HG03354 (cell line): ENCODE results near the gene AMZ2.
A peak's percentile ranks its signal among the peaks of the same experiment; 100 is the strongest.
"Not testable (repeated sequence)": the region's sequence is repeated elsewhere in the genome, so short reads cannot be mapped to it uniquely, and the experiment has no call there.

Source experiments
- ATAC-seq: cut with Tn5 transposase; IDR thresholded peaks from one replicate; pipeline ENCODE4 v1.9.1; 2021; ENCODE audit warnings: mild to moderate bottlenecking; ENCODE audit not compliant: unreplicated experiment, poor library complexity, severe bottlenecking

AMZ2 gene

DNA sequence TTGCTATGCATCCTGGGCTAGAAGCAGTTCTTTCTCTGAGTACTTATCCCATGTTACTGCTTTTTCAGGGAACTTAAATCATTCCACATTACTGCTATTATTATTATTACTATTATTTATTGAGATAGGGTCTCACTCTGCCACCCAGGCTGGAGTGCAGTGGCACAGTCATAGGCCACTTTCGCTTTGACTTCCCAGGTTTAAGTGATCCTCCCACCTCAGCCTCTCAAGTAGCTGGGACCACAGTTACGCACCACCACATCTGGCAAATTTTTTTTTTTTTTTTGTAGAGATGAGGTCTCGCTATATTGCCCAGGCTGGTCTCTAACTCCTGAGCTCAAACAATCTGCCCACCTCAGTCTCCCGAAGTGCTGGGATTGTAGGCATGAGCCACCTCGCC lies 28.4 kb upstream of the AMZ2 start:
- not testable (repeated sequence) for ATAC-seq

DNA sequence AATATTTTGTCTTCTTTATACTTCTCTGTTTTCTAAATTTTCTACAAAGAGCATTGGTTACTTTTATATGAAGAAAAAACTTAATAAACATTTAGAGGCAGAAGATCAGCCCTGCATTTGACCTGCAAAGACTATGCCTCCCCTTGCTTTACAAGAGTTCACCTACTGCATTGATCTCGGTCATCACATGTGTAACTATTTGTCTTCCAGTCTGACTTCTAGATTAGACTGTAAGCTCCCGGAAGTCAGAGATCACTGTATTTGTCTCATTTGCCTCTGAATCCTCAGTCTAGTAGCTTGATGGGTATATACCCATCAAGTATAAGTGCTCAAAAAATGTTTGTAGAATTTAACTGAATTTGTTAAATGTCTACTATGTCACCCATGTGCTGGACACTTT lies 27.7 kb upstream of the AMZ2 start:
- not testable (repeated sequence) for ATAC-seq

DNA sequence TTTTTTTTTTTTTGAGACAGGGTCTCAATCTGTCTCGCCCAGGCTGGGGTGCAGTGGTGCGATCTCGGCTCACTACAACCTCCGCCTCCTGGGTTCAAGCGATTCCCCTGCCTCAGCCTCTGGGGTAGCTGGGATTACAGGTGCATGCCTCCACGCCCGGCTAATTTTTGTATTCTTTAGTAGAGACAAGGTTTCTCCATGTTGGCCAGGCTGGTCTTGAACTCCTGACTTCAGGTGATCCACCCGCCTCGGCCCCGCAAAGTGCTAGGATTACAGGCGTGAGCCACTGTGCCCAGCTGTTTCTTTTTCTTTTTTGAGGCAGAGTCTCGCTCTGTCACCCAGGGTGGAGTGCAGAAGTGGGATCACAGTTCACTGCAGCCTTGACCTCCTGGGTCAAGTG lies 27.1 kb upstream of the AMZ2 start:
- not testable (repeated sequence) for ATAC-seq

GRCh38 chr17:68221786-68222185 lies 26.1 kb upstream of the AMZ2 start:
- ATAC-seq = no peak

DNA sequence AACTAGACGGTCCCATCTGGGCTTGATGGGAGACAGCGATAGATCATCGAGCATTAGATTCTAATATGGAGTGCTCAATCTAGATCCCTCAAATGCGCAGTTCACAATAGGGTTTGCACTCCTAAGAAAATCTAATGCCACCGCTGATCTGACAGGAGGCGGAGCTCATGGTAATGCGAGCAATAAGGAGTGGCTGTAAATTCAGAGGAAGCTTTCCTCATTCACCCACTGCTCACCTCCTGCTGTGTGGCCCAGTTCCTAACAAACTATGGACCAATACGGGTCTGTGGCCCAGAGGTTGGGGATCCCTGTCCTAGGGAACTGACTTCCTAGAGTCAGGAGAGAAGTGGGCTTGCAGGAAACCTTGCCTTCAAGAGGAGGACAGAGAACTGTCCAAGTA lies 25.2 kb upstream of the AMZ2 start:
- ATAC-seq = no peak

GRCh38 chr17:68225055-68225454 lies 22.8 kb upstream of the AMZ2 start:
- not testable (repeated sequence) for ATAC-seq

DNA sequence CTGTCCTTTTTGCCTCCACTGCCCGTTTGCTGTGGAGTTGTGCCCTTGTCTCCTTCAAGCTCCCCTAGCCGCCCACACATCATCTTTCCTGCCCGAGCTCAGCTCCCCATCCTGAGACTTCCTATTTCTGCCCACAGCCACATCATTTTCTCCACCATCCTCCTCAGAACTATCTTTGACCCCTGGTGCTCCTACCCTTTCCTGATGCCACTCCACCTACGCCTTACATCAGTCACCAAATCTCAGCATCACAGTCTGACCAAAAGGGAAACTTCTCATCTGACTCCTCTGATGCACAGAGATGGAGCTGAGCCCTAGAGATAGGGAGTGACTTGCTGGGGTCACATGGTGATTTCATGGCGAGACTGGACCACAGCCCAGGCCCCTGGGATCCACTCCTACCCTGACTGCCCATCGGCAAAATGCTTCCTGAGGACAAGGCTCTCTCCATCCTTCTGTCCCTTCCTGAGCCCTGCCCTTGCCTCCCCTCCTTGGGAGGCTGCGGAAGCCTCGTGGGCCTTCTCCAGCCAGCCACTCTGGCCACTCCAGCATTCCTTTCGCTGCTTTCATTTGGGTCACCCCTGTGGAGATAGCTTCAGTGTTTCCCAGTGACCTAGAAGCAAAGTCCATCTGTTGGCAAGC lies 19.7 kb upstream of the AMZ2 start:
- not testable (repeated sequence) for ATAC-seq

GRCh38 chr17:68228817-68229570 lies 18.8 kb upstream of the AMZ2 start:
- no peak for ATAC-seq

DNA sequence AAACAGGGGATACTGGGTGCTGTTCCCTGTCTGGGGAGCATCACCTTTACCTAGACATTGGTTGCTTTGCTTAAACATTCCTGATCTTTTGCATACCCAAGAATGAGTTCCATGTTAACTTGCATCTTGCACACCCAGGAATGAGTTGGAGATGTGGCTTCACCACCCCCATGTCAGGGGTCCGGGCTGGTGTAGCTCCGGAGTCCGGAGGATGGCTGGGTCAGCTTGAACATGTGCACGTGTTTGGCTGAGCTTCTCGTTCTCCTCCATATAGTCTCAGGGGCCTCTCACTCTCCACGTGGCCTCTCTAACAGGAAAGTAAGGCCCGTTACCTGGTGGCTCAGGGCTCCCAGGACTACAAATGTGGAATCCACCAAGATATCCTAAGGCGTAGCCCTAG lies 18.2 kb upstream of the AMZ2 start:
- ATAC-seq = no peak

DNA sequence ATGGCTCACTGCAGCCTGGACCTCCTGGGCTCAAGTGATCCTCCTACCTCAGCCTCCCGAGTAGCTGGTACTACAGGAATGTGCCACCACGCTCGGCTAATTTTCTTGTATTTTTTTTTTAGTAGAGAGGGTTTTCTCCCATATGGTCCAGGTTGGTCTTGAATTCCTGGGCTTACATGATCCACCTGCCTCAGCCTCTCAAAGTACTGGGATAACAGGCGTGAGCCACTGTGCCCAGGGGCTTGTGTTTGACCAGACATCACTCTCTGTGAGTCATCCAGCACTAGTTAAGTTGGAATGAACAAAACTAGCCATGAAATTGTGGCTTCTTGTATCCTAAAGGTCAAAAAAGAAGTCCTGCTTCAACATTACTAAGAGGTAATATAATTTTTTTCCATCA lies 16.7 kb upstream of the AMZ2 start:
- ATAC-seq = not testable (repeated sequence)

DNA sequence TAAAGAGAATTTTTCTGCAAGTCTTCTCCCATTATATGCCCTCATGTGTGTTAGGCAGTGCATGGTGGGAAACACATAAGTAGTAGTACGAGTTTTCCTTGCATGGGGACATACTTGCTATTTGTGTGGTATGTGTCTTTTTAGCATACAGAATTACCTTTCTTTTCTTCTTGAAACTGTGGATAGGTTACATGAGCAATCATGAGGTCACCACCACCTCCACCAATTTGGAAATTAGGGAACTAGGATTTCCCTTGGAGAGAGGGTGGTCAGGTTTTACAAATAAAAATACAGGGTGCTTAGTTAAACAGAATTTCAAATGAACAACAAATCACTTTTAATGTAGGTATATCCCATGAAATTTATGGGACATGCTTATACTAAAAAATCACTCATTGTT lies 16.3 kb upstream of the AMZ2 start:
- no peak for ATAC-seq

GRCh38 chr17:68232741-68233140 lies 15.1 kb upstream of the AMZ2 start:
- not testable (repeated sequence) for ATAC-seq

DNA sequence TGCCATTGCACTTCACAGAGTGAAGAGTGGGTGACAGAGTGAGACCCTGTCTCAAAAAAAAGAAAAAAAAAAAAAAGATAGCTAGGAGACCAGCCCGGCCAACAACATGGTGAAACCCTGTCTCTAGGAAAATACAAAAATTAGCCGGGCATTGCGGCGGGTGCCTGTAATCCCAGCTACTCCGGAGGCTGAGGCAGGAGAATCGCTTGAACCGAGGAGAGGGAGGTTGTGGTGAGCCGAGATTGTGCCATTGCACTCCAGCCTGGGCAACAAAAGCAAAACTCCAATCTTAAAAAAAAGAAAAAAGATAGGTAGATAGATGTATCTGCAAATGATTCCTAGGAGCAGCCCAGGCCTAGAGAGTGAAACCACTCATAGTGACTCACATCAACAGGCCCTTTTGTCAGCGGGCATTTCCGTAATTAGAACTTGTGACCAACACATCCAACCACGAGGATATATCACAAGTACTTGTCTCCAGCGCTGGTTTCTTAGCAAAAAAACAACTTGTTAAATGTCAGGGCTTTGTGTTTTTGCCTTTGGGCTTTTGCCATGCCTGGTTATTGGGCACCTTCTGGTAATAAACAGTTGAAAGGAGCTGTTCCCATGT lies 13.0 kb upstream of the AMZ2 start:
- peak; percentile 36 for ATAC-seq

DNA sequence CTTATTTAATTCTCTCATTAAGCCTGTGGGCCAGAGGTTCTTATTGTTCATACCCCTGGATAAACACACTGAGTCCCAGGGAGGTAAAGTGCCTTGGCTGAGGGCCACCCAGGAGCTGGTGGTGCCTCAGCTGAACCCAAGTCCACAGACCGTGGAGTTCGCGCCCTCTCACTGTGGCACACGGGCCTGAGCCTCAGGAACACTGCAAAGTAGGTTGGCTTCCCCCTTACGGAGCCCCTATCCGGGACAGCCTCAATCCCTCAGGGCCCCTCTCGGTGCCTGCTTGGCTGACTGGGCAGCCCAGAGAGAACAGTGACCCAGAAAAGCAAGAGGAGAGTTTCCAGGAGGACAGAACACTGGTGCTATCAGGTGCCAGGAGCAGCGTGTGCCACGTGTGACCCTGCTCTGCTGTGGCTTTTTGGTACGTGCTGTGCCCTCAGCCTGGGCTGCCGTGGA lies 12.5 kb upstream of the AMZ2 start:
- not testable (repeated sequence) for ATAC-seq

DNA sequence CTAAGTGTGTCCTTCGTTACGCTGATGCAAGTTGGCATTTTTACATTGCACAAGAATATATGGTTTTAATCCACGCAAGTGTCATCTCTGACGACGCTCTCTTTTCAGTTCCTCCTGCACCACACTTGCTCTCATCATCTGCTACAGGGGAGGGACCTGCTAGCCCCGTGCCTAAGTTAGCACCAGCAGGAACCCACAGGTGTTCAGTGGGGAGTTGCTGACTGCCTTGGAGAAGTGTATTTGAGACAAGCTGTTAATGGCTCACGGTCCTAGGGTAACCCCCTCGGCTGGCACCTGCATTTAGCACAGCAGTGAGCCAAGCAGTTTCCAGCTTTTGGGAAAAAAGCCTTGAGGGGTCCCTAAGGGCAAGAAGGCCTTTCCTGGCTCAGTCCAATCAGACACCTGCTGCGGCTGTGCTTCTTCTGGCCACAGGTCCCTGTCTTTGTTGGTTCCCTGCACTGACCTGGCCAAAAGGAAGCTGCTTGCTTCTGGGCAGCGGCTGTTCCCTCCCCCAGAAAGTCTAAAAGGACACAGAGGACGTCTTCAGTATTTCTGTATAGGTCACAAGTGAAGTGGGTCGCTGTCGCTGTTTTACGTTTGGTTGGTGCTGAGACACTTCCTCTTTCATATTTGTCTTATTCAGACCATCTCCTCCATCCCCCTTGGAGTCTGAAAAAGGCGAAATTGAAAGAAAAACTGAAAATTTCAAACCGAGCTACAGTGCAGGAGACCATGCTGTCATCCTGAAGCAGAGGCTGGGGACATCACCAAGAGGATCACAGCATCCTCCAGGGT lies 10.3 kb upstream of the AMZ2 start:
- ATAC-seq = peak; percentile 77

DNA sequence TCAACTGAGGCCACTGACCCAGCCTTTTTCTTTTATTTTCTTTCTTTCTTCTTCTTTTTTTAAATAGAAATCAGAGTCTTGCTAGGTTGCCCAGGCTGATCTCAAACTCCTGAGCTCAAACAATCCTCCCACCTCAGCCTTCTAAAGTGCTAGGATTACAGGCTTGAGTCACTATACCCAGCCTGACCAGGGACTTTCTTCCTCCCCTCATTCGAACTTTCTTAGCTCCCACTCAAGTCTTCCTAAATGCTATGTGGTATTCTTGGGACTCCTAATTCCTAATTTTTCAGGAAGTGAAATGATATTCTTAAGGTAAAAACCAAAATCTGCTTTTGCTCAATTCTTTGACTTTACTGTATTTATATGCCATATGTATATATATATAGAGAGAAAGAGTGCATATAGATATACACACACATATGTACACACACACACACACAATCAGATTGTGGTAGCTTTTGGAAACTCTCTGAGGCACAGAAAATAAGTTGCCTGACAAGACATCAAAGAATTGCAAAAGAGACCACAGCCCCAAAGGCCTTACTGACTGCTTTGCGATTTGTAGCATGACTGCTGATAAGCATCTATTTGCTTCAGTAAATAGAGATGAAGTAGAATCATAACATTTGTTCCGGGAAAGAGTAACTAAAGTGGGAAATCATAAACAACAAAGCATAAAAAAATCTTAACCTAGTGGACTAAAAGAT lies 9.5 kb upstream of the AMZ2 start:
- ATAC-seq = peak; percentile 2

- peak; percentile 30 for ATAC-seq
Measured at GRCh38 chr17:68238871-68239253, 9.0 kb upstream of the AMZ2 start.

DNA sequence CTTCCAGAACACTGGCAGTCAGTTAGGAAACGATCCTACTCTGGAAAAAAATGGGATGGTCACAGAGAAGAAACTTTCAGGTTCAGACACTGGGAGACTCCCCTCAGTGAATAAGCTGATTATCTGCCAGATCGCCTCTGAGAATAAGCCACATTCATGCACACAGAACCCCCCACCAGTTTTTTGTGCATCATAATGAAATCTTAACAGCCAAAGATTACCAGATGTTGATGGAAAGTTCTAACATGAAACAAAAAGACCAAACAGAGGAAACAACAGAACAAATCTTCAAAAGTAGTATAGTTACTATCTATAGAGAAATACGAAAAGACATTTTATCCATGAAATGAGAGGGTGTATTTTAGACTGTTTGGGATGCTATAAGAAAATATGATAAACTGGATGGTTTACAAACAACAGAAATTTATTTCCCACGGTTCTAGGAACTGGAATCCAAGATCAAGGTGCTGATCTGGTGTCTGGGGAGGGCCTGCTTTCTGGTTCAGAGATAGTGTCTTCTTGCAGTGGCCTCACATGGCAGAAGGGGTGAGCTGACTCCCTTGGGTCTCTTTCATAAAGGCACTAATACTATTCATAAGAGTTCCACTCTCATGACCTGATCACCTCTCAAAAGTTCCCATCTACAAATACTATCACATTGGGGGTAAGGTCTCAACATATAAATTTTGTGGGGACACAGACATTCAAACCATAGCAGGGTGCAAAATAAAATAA lies 8.0 kb upstream of the AMZ2 start:
- no peak for ATAC-seq
